Activated CD8-positive, alpha-beta memory T cell treated with anti-CD3 and anti-CD28 coated beads for 1 hour (primary cell): ENCODE data around the gene RSRC2.
"Not testable (repeated sequence)": the region's sequence is repeated elsewhere in the genome, so short reads cannot be mapped to it uniquely, and the experiment has no call there.

Experiments used
- DNase-seq, 2 donors: peaks; one replicate each; pipeline ENCODE4 v3.0.0-alpha.2; 2020; ENCODE audit warnings: low read depth in 1 of 2; ENCODE audit errors: extremely low read depth in 1 of 2

RSRC2 gene

GRCh38 chr12:122526683-122527477 lies at the start of gene RSRC2, which contains the start of gene KNTC1:
TSS of gene RSRC2 (minus strand) at chr12:122526936. CDS start at chr12:122526853, 83 bp downstream.
TSS of gene KNTC1 (plus strand) at chr12:122527249. CDS start at chr12:122530064, 2,815 bp downstream.
- peak; percentile 90 to 97 for DNase-seq

GRCh38 chr12:122571821-122572220 lies 45.1 kb upstream of the RSRC2 start:
- DNase-seq: no peak

GRCh38 chr12:122570006-122570405 lies 43.3 kb upstream of the RSRC2 start:
- not testable (repeated sequence) for DNase-seq

- no peak for DNase-seq
Observed at GRCh38 chr12:122569288-122569687, 42.6 kb upstream of the RSRC2 start.

- DNase-seq: not testable (repeated sequence)
Observed at GRCh38 chr12:122566816-122567215, 40.1 kb upstream of the RSRC2 start.

- no peak for DNase-seq
Observed at GRCh38 chr12:122563361-122563760, 36.6 kb upstream of the RSRC2 start.

GRCh38 chr12:122560138-122560537 lies 33.4 kb upstream of the RSRC2 start:
- DNase-seq: no peak

GRCh38 chr12:122558745-122559641 lies 32.3 kb upstream of the RSRC2 start:
- DNase-seq: no peak

GRCh38 chr12:122547330-122547729 lies 20.6 kb upstream of the RSRC2 start:
- DNase-seq: no peak

GRCh38 chr12:122545855-122546254 lies 19.1 kb upstream of the RSRC2 start:
- no peak for DNase-seq

GRCh38 chr12:122544537-122544936 lies 17.8 kb upstream of the RSRC2 start:
- DNase-seq: no peak

GRCh38 chr12:122538496-122538895 lies 11.8 kb upstream of the RSRC2 start:
- no peak for DNase-seq

- no peak for DNase-seq
Observed at GRCh38 chr12:122537021-122537420, 10.3 kb upstream of the RSRC2 start.

- no peak for DNase-seq
Observed at GRCh38 chr12:122533856-122534255, 7.1 kb upstream of the RSRC2 start.

- DNase-seq: no peak
Observed at GRCh38 chr12:122528992-122529391, 2.3 kb upstream of the RSRC2 start.

- no peak for DNase-seq
Observed at GRCh38 chr12:122528582-122528981, 1.8 kb upstream of the RSRC2 start.

- DNase-seq: no peak
Observed at GRCh38 chr12:122527478-122527944, 775 bp upstream of the RSRC2 start.

- DNase-seq: no peak
Observed at GRCh38 chr12:122523846-122524718, 2.7 kb downstream of the RSRC2 start.

GRCh38 chr12:122523280-122523679 lies 3.5 kb downstream of the RSRC2 start:
- no peak for DNase-seq

GRCh38 chr12:122520676-122521075 lies 6.1 kb downstream of the RSRC2 start:
- no peak for DNase-seq

- no peak for DNase-seq
Observed at GRCh38 chr12:122519418-122519817, 7.3 kb downstream of the RSRC2 start.
